ENCODE measurements around the gene SF3B1.

DNA sequence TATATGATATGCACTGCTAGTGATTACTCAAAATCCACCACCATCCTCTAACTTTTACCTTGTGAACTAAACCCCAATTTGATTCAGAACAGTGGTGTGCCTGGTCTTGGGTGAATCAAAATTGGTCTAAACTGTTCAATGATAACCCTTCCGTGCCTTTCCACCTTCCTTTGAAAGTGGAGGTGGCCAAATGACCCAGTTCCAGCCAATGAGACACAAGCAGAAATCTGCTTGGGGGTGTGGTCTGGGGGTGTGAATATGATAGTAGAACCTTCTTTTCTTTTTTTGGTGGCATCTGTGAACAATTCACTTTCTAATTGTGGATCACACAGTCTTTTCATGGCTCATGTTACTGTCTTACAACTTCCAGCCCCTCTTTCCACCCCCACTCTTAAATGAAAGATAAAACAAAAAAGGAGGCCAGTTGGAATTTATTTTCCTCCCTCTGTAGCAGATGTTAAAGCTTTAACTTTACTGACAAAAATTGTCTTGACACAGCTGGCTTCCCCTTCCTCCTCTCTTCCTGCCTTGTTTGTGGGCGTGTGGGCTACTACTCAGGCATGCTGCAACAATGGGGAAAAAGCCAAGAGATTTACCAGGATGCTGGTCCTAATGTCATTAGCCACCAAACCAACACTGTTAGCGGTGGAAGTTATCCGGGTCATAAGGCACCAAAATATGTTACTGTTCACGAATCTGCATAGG, 65.4 kb downstream of the SF3B1 start:
- TF ChIP-seq, protein P1, sequence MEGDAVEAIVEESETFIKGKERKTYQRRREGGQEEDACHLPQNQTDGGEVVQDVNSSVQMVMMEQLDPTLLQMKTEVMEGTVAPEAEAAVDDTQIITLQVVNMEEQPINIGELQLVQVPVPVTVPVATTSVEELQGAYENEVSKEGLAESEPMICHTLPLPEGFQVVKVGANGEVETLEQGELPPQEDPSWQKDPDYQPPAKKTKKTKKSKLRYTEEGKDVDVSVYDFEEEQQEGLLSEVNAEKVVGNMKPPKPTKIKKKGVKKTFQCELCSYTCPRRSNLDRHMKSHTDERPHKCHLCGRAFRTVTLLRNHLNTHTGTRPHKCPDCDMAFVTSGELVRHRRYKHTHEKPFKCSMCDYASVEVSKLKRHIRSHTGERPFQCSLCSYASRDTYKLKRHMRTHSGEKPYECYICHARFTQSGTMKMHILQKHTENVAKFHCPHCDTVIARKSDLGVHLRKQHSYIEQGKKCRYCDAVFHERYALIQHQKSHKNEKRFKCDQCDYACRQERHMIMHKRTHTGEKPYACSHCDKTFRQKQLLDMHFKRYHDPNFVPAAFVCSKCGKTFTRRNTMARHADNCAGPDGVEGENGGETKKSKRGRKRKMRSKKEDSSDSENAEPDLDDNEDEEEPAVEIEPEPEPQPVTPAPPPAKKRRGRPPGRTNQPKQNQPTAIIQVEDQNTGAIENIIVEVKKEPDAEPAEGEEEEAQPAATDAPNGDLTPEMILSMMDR (IDR thresholded peaks at IDR 0.05) = no peak
- no peak for TF ChIP-seq POLR2A (IDR thresholded peaks at IDR 0.05)
